GM19240 (cell line): ENCODE measurements around the gene HIPK4.
"Not testable (repeated sequence)": the region's sequence is repeated elsewhere in the genome, so short reads cannot be mapped to it uniquely, and the experiment has no call there.

ENCODE experiments used
- DNase-seq: peaks from one replicate; pipeline ENCODE4 v3.0.0; 2011; ENCODE audit warnings: low spot score; ENCODE audit not compliant: insufficient read length

Gene HIPK4

DNA sequence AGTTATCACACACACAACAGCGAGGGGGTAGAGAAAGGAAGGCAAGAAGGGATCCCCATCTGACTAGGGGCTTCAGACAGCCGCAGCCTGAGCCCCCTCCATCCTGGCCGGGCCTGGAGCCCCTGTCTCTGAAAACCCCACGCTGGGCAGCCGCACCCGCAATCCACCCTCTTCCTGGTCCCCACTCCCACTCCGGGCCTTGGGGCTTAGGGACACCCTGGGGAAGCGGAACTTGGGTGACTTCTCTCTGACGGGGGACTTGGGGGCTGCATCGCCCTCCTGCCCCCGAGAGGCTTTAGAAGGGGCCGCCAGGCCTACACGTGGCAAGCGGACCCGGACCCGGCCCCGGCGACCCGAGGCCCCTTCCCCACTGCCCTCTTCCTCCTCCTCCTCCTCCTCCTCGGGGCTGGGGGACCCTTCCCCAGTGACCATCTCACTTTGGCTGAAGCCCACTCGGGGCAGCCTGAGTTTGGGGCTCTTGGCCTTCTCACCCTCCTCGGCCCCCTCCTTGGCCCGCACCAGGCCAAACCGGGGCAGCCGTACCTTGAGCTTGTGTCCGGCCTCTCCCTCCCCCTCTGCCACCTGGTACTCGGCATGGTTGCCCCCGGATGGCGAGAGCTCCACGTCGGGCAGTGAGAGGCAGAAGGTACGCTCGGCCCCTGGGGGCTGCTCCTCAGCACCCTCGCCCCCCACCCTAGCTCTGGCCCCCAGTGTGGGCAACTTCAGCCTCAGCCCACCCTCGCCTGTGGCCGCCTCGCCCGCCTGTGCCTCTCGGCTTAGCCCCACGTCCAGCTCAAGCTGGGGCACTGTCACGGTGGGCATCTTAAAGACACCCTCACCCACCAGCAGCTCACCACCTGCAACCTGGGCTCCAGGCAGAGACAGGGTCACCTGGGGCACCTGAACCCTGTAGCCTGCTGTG lies 4.2 kb upstream of the HIPK4 start:
- DNase-seq, result no peak

DNA sequence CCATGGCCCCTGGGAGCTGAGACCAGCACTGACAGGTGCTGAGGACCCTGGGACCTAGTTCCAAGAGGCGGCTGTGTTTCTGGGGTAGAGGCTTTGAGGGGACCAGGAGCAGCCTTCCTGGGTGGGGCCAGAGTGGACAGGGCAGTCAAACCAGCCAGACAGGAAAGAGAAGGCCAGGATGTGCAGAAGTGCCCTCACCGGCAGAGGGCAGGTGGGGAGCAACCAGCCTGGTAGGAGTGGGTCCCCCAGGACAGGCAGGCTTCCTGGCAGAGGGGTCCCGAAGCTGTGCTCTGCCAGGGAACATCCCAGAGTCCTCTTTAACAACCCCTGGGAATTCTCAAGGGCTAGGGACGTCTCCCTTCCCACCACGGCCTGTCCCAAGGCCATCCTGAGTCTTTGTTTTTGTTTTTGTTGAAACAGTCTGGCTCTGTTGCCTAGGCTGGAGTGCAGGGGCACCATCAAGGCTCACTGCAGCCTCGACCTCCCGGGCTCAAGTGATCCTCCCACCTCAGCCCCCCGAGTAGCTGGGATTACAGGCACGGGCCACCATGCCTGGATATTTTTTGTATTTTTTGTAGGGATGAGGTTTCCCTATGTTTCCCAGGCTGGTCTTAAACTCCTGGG lies 3.0 kb upstream of the HIPK4 start:
- no peak for DNase-seq

DNA sequence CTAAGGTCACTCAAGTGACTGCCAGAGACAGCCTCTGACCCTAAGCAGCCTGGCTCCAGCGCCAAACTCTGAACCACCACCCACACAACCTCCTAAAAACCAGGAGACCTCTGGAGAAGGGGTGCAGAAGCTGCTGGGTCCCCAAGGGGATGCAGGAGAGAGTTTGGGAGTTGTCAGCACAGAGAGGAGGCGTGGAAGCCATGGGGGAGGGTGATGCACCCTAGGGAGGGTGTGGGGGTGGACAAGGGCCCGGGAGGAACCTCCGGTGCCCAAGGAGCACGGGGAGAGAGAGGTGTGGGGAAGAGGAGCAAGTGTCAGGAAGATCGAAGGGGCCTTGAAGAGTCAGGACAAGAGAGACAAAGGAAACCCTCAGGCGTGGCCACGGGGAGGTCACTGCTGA lies 2.1 kb upstream of the HIPK4 start:
- no peak for DNase-seq

DNA sequence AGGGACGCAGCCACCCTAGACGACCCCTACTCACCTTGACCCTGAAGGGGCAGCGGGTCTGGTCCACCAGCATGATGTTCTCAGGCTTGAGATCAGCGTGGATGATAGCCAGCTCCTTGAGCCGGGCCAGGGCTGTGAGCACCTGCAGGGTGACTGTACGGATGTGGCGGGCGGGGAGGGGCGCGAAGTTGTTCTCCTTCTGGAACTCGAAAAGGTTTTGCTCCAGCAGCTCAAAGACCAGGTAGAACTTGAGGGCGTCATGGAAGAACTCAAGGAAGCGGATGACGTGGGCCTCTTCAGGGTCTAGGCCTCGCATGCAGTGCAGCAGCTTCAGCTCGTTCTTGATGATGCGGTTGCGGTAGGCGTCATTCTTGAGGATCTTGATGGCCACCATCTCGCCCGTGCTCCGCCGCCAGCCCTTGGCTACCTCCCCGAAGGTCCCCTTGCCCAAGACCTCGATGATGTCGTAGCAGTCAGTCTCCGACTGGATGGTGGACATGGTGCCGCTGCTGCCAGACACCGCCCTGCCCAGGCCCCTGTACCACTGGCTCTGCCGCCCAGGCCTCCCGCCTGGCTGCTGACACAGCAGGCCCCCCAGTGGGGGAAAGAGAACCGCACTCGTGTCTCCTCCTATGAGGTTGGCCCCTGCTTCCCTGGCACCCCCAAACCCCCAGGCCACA lies 437 bp downstream of the HIPK4 start:
- DNase-seq, result no peak

DNA sequence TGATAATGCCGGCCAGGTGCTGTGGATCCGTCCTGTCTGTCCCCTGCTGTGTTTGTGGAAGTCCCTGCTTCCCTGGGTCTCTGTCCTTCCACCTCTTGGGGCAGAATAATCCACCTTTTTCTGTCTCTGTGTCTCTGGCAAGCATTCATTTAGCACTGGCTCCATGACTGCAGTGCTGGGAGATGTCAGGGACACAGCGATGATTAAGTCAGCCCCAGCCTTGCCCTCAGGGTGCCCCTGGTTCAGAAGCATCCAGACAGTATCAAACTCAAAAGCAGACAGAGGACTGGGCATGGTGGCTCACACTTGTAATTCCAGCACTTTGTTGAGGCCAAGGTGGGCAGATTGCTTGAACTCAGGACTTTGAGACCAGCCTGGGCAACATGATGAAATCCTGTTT lies 1.5 kb downstream of the HIPK4 start:
- DNase-seq, result no peak

DNA sequence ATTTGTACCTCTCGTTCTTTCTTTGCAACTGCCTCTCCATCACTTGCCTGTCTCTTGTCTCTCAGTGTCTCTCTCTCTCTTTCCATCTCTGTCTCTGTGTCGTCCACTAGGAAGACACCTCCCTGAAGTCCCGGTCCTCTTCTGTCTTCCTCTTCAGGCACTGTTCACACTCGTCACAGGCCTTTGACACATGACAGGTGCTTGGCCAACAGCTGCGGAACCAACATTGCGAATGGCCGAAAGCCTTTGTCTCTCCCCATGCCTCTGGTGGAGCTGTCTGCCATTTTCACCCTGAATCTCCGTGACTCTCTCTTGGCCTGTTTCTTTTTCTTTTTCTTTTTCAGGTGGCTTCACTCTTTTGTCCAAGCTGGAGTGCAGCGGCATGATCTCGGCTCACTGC lies 2.8 kb downstream of the HIPK4 start:
- DNase-seq, result no peak

DNA sequence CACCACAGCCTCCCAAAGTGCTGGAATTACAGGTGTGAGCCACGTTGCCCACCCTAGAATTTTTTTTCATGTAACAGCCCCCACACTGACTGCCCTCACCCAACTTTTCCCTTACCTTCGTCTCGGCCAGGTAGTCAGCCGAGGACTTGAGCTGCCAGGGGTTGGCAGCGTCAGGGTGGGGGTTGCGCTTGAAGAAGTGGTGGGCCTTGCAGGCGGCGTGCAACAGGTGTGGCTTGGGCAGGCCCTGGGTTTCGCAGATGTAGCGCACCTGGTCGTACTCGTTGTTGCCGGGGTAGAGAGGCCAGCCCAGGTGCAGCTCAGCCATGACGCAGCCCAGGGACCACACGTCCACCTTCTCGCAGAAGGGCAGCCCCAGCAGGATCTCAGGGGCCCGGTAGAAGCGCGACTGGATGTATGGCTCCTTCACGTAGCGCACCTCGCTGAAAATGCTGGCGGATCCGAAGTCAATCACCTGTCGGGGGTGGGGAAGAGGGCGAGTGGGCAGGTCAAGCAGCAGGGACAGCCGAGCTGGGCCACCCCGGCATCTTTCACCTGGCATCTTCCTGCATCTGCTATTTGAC lies 6.2 kb downstream of the HIPK4 start:
- DNase-seq, result no peak

DNA sequence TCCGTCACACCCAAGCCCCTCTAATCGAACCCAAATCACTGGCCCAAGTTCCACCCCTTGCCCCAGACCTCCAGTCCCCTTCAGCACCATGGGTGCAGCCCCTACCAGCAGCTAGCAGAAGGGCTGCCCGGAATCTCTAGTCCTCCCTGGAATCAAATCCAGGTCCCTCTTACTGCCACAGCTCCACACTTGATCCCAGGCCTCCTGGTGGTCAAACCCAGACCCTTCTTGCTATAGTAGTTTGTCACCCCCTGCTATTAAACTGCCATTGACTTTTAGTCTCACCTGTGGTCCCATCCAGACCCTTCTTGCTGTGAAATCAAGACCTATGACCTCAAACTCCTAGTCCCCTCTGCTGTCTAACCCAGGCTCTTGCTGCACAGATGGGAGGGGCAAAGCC lies 8.7 kb downstream of the HIPK4 start:
- no peak for DNase-seq

DNA sequence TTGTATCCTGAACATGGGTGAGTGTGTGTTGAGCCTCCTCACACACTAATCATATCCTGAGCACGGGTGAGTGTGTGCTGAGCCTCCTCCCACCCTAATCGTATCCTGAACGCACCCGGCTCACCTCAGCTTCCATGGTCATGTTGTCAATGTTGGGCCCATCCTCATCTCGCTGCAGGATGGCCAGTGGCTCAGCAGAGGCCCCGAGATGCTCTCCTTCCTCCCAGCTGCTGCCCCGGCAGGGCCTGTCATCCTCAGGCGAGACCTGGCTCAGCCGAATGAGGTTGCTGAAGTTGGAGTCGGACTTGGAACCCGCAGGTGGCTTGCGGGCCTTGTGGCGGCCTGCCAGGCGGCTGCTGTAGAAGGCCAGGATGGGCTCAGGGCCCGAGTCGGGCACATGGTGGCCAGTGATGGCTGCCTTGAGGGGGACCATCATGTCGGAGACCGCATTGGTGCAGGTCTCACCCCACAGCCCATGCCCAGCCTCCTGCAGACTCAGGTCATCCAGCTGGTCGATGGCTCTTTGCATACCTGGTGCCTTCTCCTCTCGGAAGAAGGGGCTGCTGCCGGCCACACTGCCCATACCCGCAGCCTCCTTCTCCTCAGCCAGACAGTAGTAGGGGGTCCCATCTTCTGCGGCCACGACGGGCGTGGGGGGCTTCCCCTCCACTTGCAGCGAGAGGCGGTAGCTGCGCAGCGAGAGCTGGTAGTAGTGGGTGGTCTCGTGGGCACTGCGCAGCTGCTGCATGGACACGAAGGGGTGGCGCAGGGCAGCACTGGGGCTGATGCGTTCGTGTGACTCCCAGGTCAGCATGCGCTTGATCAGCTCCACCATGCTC lies 9.6 kb downstream of the HIPK4 start:
- no peak for DNase-seq

DNA sequence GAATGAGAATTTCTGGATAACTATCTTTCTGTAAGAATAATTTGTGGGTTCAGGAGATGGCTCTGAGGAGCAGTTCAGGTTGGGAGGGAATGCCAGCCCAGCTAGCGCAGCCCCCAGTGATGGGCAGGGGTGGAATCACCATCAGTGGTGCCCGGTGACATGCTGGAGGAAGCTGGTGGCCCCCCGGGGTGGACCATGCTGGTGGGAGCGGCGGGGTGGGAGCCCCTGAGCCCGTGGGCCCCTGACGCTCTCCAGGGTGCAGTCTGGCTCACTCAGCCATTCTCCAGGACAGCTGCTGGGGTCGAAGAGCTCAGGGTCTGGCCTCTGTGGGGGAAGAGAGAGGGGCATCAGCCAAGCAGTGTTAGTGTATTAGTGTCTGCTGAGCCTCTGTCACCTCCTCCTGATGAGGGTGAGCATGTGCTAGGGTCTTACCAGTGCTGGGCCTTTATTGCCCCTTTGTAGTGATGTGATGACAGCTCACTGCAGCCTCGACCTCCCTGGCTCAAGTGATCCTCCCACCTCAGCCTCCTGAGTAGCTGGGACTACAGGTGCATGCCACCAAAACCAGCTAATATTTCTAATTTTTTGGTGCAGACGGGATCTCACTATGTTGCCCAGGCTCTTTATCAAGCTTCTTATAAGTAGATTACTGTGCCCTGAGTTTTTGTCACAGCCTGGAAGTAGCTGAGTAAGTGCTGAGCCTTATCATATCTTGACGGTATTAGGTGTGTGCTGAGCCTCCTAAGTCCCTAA lies 10.4 kb downstream of the HIPK4 start:
- no peak for DNase-seq

DNA sequence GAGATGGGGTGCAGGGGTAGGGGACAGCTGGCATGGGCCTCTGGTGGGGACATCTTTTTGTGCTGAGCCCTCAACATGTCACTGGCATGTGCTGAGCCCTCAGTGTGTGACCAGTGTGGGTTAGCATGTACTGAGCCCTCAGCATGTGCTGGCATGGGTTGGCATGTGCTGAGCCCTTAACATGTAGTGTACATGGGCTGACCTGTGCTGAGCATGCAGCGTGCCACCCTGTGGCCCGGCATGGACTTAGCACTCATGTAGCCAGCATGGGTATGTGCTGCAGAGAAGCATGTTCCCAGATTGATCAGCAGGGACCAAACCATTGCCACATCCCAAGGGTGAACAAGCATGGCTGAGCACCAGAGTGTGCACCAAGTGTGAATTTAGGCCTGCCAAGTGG lies 11.5 kb downstream of the HIPK4 start:
- DNase-seq, result no peak

DNA sequence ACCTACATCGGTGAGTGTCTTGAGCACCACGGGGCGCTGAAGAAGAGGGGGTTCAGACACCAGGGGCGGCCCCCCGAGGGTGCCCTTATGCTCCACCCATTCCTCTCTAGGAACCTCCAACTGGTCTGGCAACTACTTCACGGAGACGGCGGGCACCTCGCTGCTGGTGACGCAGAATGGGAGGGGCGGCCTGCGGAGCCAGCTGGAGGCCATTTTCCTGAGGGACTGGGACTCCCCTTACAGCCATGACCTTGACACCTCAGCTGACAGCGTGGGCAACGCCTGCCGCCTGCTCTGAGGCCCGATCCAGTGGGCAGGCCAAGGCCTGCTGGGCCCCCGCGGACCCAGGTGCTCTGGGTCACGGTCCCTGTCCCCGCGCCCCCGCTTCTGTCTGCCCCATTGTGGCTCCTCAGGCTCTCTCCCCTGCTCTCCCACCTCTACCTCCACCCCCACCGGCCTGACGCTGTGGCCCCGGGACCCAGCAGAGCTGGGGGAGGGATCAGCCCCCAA lies 12.1 kb downstream of the HIPK4 start:
- no peak for DNase-seq

DNA sequence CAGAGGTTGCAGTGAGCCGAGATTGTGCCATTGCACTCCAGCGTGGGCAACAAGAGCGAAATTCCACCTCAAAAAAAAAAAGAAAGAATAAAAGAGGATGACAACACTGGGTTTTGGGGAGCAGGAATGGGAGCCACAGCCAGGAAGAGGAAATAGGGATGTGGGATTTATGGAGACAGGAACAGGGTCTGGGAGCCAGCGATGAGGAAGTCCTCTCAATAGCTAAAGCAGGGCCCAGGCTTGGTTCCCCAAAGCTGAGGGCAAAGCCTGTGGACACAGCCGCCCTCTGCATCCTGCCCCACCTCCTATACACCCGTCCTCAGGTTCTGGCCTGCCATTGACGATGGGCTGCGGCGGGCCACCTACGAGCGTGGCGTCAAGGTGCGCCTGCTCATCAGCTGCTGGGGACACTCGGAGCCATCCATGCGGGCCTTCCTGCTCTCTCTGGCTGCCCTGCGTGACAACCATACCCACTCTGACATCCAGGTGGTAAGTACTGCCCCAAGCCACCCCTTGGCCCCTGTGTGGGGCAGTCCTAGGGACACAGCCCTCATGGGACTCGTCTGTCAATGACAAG lies 13.6 kb downstream of the HIPK4 start:
- no peak for DNase-seq

DNA sequence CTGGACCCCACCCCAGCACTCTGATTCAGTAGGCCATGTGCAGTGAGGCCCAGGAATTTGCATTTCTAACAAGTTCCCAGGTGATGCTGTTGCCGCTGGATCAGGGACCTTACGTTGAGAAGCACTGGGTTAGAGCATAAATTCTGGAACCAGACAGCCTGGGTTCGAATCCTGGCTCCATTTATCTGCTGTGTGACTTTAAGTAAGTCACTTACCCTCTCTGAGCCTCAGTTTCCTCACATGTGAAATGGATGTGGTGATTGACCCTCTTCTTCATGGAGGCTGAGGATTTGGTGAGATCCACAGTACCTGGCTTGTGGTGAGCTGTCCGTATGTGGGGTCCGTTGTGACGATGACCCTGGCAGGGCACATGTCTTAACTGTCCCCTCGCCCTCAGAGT lies 15.9 kb downstream of the HIPK4 start:
- no peak for DNase-seq

DNA sequence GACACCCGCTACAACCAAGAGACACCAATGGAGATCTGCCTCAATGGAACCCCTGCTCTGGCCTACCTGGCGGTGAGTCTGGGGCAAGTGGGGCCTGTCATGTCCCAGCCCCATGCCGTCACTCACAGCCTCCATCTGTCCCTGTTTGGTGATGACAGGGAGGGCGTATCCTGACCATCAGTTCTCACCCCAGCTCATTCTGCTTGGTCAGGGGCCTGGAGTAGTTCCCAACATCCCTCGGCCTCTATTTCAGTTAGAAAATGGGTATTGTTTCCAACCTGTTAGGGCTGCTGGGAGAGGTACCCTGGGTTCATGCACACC lies 18.2 kb downstream of the HIPK4 start:
- no peak for DNase-seq

DNA sequence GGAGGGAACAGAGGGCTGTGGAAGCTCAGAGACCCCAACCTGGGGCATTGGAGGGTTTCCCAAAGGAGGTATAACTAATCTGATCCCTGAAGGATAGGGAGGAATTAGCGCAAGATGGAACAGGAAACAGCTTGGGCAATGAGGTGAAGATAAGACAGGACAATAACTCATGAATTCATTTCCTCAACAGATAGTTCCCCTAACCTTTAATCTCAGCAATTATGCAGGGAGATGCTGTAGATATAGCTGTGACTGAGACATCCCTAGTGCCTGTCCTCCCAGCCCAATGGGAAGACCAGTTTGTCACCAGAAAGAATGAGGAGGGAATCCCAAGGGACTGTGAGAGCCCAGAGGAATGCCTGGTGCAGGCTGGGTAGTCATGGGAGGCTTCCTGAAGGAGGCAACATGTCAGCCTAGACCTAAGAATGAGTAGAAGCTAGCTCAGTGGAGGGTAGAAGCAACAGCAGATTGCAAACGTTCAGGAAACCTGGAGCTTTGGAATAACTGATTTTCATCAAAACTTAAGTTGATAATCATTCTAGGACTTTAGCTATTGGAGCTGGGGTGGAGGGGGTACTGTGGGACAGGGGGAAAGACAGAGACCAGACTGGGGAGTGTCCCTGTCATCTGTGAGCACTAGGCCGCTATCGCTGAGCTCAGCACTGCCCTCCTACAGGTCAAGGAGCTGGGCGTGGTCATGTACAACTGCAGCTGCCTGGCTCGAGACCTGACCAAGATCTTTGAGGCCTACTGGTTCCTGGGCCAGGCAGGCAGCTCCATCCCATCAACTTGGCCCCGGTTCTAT lies 18.8 kb downstream of the HIPK4 start:
- DNase-seq, result no peak

DNA sequence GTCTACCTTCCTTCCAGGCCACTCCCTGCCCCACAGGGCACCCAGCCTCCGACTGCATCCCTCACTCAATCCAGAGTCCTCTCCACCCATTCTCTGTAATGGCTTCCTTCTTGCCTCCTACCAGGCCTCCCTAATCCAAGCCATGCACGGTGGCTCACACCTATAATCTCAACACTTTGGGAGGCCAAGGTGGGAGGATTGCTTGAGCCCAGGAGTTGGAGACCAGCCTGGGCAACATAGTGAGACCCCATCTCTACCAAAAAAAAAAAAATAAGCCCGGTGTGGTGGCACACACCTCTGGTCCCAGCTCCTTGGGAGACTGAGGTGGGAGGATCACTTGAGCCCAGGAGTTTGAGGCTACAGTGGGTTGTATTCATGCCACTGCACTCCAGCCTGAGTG lies 19.7 kb downstream of the HIPK4 start:
- not testable (repeated sequence) for DNase-seq

DNA sequence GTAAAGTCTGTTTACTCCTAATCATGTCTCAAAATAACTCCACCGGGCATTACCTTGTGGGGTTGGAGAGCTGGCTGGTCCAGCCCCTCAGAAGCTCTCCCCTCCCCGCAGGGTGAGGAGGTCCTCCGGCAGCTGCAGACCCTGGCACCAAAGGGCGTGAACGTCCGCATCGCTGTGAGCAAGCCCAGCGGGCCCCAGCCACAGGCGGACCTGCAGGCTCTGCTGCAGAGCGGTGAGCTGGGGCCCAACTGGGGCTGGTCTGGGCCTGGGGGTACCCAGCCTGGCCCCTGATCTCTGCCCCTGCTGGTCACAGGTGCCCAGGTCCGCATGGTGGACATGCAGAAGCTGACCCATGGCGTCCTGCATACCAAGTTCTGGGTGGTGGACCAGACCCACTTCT lies 20.2 kb downstream of the HIPK4 start:
- no peak for DNase-seq
